SU-DHL-6 (cell line): ENCODE results near the gene IQGAP3.

Experiments
- H2AFZ ChIP-seq: fragments of 200-600 bp; sonication (generic); 2 replicates; pipeline ENCODE4 v1.6.1; 2014; ENCODE audit warnings: low read depth, mild to moderate bottlenecking, moderate library complexity, mixed read lengths, antibody characterized with exemption, low read length; ENCODE audit not compliant: severe bottlenecking
- H3F3A ChIP-seq: fragments of 200-600 bp; shearing (Covaris generic); 2 replicates; pipeline ENCODE4 v1.6.0; 2016; ENCODE audit warnings: antibody characterized with exemption, mild to moderate bottlenecking; ENCODE audit not compliant: insufficient read depth
- H3K27ac ChIP-seq: fragments of 200-600 bp; sonication (generic); 2 replicates; pipeline ENCODE4 v1.5.1; 2016; ENCODE audit warnings: low read depth, mild to moderate bottlenecking, low read length, moderate library complexity, mixed read lengths
- H3K27me3 ChIP-seq: fragments of 200-600 bp; sonication (generic), shearing (Covaris generic); 2 replicates; pipeline ENCODE4 v1.6.0; 2014; ENCODE audit warnings: mild to moderate bottlenecking, low read length
- H3K36me3 ChIP-seq: fragments of 200-600 bp; sonication (generic); 2 replicates; pipeline ENCODE4 v1.6.1; 2014; ENCODE audit warnings: mild to moderate bottlenecking, low read length, mixed read lengths
- H3K4me2 ChIP-seq: fragments of 300-600, 200-600 bp; shearing (Covaris generic), sonication (generic); 2 replicates; pipeline ENCODE4 v1.6.0; 2014; ENCODE audit warnings: low read length, low read depth, mild to moderate bottlenecking; ENCODE audit not compliant: poor library complexity, severe bottlenecking
- H3K4me3 ChIP-seq: fragments of 200-600 bp; sonication (generic); 2 replicates; pipeline ENCODE4 v1.5.1; 2014; ENCODE audit warnings: antibody characterized with exemption, low read length, mild to moderate bottlenecking, mixed read lengths; ENCODE audit not compliant: insufficient read depth, poor library complexity, severe bottlenecking
- H3K79me2 ChIP-seq: fragments of 200-600 bp; sonication (generic); 2 replicates; pipeline ENCODE4 v1.6.1; 2014; ENCODE audit warnings: mild to moderate bottlenecking, low read length, moderate library complexity; ENCODE audit not compliant: insufficient read depth
- H3K9ac ChIP-seq: fragments of 200-600 bp; sonication (generic); 2 replicates; pipeline ENCODE4 v1.7.0; 2014; ENCODE audit warnings: mild to moderate bottlenecking, low read length
- H3K9me2 ChIP-seq: fragments of 200-600 bp; sonication (generic); replicated peaks from 2 replicates; pipeline ENCODE4 v1.6.1; 2014; ENCODE audit warnings: low read length; ENCODE audit not compliant: insufficient read depth
- H3K9me3 ChIP-seq: fragments of 200-600 bp; sonication (generic); 2 replicates; pipeline ENCODE4 v1.6.1; 2014; ENCODE audit warnings: low read length, mixed read lengths; ENCODE audit not compliant: insufficient read depth
- H4K20me1 ChIP-seq: fragments of 200-600 bp; sonication (generic); 2 replicates; pipeline ENCODE4 v1.6.1; 2014; ENCODE audit warnings: low read depth, mild to moderate bottlenecking, antibody characterized with exemption, low read length, moderate library complexity, mixed read lengths
- EZH2phosphoT487 ChIP-seq: fragments of 200-600 bp; sonication (generic), shearing (Covaris generic); conservative IDR thresholded peaks from 2 replicates; pipeline ENCODE4 v1.6.1; 2018; ENCODE audit warnings: mild to moderate bottlenecking, antibody characterized with exemption, low read length, moderate library complexity, mixed read lengths
- TF ChIP-seq, protein P1 (sequence below): fragments of 200-600 bp; sonication (generic); IDR thresholded peaks from one replicate; pipeline ENCODE4 v1.5.1; 2017; ENCODE audit warnings: antibody characterized with exemption, mild to moderate bottlenecking, low read length, moderate library complexity; ENCODE audit not compliant: insufficient read depth, poor library complexity, severe bottlenecking

Gene IQGAP3

DNA sequence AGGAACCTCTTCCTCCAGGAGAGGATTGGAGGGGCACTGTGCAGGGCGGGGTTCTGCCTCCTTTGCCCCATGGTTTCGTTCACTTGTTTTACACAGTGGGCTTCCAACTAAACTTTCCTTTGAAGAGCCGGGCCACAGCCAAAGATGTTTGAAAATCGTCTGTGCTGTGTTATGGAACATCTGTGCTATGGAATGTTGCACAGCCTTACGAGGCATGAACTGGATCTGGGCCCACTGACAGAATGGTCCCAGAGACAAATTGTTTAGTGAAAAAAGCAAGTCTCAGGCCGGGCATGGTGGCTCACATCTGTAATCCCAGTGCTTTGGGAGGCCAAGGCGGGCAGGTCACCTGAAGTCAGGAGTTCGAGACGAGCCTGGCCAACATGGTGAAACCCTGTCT lies 59.2 kb downstream of the IQGAP3 start:
- H3K27ac ChIP-seq: no peak overlapping the region
- H2AFZ ChIP-seq: no peak overlapping the region
- no peaks in the 10 kb centered on the region for H3K9me2 ChIP-seq
- TF ChIP-seq, protein P1, sequence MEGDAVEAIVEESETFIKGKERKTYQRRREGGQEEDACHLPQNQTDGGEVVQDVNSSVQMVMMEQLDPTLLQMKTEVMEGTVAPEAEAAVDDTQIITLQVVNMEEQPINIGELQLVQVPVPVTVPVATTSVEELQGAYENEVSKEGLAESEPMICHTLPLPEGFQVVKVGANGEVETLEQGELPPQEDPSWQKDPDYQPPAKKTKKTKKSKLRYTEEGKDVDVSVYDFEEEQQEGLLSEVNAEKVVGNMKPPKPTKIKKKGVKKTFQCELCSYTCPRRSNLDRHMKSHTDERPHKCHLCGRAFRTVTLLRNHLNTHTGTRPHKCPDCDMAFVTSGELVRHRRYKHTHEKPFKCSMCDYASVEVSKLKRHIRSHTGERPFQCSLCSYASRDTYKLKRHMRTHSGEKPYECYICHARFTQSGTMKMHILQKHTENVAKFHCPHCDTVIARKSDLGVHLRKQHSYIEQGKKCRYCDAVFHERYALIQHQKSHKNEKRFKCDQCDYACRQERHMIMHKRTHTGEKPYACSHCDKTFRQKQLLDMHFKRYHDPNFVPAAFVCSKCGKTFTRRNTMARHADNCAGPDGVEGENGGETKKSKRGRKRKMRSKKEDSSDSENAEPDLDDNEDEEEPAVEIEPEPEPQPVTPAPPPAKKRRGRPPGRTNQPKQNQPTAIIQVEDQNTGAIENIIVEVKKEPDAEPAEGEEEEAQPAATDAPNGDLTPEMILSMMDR: no peak
- TF ChIP-seq EZH2phosphoT487: no peak
- no peaks in the 10 kb centered on the region for H4K20me1 ChIP-seq
- H3K4me3 ChIP-seq: no peak overlapping the region
- H3K79me2 ChIP-seq: no peaks in the 10 kb centered on the region
- no peak overlapping the region for H3K4me2 ChIP-seq
- H3K36me3 ChIP-seq: no peaks in the 10 kb centered on the region
- H3K27me3 ChIP-seq: no peaks in the 10 kb centered on the region
- no peaks in the 10 kb centered on the region for H3K9me3 ChIP-seq
- H3K9ac ChIP-seq: no peak overlapping the region
- no peaks in the 10 kb centered on the region for H3F3A ChIP-seq

DNA sequence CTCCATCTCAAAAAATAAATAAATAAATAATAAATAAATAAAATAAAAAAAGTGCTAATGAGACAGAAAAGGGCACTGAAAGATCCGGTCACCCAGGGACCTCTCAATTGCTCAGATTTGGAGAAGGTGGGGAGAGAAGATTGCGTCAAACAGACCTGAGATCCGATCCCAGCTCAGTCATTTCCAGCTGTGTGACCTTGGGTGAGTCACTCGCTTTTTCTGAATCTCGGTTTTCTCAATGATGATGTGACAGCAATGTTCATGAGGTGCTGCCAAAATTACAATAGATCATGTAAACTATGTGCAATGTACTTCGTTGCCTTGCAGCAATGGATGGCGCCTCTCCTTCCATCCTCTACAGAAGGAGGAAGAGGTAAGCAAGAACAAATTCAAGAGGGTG lies 60.7 kb downstream of the IQGAP3 start:
- H3K27ac ChIP-seq: no peak overlapping the region
- no peaks in the 10 kb centered on the region for H3K27me3 ChIP-seq
- TF ChIP-seq EZH2phosphoT487: no peak
- TF ChIP-seq, protein P1: no peak
- H3K79me2 ChIP-seq: no peaks in the 10 kb centered on the region
- no peaks in the 10 kb centered on the region for H3K36me3 ChIP-seq
- H2AFZ ChIP-seq: no peak overlapping the region
- no peak overlapping the region for H3K4me2 ChIP-seq
- no peaks in the 10 kb centered on the region for H3K9me3 ChIP-seq
- H3F3A ChIP-seq: 0 out of 2 replicates have a peak, but pooled peaks cover under 1% of the 10 kb centered on the region
- H3K9ac ChIP-seq: no peak overlapping the region
- no peaks in the 10 kb centered on the region for H4K20me1 ChIP-seq
- no peaks in the 10 kb centered on the region for H3K9me2 ChIP-seq
- no peak overlapping the region for H3K4me3 ChIP-seq

DNA sequence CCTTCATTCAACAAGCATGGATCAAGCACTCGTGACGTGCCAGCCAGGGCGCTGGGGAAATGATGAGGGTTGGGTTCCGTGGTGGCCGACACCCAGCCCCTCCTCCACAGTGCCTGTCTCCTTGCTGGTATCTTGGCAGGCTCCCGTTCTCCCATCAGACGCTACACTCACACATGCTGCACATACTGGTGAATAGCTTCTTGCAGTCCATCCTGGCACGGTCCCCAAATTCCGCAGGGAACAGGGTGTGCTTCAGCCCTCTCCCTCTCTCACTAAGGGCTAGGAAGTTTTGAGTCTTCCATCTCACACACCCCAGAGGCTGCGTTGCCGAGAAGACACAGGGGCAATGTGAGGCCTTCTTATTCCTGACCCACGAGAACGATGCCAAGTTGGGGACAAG lies 61.7 kb downstream of the IQGAP3 start:
- H3K36me3 ChIP-seq: no peaks in the 10 kb centered on the region
- no peak overlapping the region for H3K27ac ChIP-seq
- no peak overlapping the region for H2AFZ ChIP-seq
- TF ChIP-seq, protein P1: no peak
- no peak for TF ChIP-seq EZH2phosphoT487
- no peak overlapping the region for H3K4me2 ChIP-seq
- H3K9ac ChIP-seq: no peak overlapping the region
- H4K20me1 ChIP-seq: no peaks in the 10 kb centered on the region
- H3K79me2 ChIP-seq: no peaks in the 10 kb centered on the region
- no peak overlapping the region for H3K4me3 ChIP-seq
- no peaks in the 10 kb centered on the region for H3K27me3 ChIP-seq
- H3K9me2 ChIP-seq: no peaks in the 10 kb centered on the region
- 0 out of 2 replicates have a peak, but pooled peaks cover 6% of the 10 kb centered on the region for H3F3A ChIP-seq
- no peaks in the 10 kb centered on the region for H3K9me3 ChIP-seq
